Dedifferentiated amniotic fluid mesenchymal stem cell (primary cell): ENCODE measurements around the gene TH.
"Not testable (repeated sequence)": the region's sequence is repeated elsewhere in the genome, so short reads cannot be mapped to it uniquely, and the experiment has no call there.

Source experiments
- DNase-seq: peaks from one replicate; pipeline ENCODE4 v3.0.0-alpha.2; 2016; ENCODE audit errors: extremely low spot score

The TH gene

DNA sequence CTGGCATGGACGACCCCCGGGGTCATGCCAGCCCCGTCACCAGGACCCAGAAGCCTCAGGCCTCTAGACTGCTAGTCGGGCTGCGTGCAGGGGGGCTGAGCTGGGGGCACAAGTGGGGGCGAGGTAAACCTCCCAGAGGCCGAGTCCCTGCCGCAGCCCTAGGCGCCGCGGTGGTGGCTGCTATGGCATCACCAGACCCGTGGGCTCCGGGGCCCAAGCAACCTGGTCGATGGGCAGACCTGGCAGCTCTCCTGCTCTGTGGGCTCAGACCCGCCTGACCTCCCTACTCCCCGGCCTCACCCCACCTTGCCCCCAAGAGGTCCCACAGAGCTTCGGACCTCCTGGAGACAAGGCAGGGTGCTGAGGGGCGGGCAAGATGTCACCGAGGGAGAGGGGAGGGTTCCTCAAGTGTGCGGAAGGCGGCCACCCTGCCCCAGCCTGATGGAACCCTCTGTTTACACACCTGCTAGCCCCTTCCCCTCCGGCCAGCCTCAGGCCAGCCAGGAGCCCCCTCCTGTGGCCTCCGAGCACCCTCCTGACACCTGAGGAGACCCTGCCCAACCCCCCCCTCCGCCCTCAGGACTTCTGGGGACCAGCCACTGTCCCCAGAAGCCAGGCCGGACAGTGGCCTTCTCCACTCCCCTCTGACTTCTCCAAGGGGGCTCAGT is 41.8 kb downstream of the TH start:
- DNase-seq = no peak

DNA sequence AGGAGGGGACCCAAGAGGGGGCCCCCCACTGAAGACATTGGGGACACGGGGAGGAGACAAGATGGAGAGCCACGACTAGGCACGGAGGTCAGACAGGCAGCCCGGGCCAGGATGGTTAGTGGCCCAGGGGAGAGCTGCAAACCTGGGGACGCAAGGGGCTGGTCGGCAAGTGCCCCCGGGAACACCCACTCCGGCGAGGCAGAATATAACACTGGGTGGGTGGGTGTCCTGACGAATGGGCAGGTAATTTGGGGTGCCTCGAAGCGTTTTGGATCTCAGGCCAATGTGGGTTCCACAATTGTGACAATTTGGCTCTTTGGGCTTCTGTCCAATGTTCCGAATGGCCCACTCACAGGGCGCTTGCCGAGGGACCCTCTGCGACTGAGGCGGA is 42.3 kb downstream of the TH start:
- no peak for DNase-seq

DNA sequence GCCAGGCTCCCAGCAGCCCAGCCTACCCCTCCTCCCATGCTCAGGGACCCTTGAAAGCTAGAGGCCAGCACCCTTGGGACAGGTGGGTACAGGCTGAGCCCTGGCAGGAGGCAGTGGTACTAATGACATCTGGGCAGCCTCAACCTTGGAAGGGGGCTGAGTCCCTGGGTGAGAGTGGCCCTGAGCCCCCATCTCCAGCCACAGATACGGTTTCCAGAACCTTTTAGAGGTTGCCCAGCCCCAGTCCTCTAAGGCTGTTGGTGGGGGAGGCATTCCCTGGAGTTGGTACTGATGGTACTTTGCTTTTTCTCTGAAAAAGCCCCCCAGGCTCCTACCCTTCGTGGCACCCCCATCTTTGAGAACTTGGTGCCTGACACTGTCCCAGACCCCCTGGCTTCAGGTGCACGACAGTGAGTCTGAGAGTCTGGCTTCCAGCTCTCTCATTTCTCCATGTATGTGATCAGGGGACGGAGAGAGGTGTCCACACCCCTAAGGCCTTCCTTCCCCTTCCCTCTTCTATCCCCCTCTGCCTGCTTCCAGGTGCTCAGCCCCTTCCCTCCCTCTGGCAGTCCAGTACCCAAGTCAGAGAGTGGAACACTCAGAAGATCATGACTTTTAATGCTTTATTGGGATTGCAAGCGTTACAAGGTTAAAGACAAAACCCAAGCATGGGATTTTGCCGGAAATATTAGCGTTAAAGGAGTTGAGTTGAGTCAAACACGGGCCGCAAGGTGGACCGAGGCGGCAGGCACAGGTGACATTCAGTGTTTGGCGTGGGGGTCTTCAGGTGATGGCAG is 42.9 kb downstream of the TH start:
- no peak for DNase-seq

DNA sequence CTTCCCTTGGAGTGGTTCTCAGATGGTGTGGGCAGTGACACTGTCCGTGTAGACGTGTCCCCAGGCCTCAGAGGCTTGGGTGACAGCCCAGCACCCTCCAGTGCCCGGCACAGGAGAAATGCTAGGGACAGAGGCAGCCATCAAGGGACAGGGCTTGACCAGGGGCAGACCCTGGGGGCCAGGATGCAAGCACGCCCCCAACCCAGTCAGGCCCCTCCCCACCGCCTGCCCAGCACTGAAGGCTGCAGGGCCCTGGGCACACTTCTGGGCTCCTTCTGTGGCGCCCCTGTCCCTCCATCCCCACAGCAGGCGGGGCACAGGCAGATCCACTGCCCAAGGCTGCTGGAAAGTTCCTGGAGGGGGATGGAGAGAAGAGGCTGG is 43.5 kb downstream of the TH start:
- DNase-seq = no peak

DNA sequence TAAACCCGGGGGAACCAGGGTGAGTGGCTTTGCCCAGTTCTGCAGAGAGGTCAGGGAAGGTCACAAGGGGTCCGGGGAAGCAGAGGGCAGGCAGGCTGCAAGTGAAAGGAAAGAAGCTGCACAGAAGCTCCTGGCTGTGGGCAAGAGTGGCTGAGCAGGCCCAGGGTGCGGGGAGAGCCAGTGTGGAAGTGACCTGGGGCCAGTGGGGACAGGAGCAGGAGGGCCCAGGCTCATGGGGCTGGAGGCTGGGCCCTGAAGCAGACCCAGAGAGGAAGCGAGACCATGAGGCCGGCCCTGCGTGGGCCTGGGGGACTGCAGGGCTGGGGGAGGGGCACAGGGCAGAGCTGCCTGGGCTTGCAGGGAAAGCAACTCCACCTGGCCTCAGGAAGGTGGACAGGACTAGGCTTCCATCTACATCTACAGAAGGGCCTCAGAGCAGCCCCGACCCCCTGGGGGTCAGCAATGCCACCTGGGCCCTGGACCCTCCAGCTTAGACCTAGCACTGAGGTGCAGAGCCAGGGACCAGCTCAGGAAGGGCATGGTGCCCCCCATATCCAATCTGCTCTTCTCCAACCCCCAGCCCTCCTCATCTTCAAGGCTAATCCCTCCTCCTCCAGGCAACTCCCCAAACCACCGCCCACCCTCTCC is 44.0 kb downstream of the TH start:
- DNase-seq = no peak

DNA sequence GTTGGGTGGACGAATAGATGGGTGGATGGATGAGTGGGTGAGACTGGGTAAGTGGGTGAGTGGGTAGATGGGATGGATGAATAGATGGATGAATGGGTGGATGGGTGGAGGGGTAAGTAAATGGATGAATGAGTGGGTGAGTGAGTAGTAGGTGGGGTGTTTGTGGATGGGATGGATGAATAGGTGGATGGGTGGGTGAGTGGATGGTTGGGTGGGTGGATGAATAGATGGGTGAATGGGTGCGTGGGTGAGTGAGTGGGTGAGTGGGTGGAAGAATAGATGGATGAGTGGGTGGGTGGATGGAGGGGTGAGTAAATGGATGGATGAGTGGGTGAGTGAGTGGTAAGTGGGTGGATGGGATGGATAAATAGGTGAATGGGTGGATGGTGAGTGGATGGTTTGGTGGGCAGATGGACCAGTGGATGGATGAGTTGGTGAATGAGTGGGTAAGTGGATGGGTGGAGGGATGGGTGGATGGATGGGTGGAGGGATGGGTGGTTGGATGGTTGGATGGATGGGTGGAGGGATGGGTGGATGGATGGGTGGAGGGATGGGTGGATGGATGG is 45.0 kb downstream of the TH start:
- no peak for DNase-seq

DNA sequence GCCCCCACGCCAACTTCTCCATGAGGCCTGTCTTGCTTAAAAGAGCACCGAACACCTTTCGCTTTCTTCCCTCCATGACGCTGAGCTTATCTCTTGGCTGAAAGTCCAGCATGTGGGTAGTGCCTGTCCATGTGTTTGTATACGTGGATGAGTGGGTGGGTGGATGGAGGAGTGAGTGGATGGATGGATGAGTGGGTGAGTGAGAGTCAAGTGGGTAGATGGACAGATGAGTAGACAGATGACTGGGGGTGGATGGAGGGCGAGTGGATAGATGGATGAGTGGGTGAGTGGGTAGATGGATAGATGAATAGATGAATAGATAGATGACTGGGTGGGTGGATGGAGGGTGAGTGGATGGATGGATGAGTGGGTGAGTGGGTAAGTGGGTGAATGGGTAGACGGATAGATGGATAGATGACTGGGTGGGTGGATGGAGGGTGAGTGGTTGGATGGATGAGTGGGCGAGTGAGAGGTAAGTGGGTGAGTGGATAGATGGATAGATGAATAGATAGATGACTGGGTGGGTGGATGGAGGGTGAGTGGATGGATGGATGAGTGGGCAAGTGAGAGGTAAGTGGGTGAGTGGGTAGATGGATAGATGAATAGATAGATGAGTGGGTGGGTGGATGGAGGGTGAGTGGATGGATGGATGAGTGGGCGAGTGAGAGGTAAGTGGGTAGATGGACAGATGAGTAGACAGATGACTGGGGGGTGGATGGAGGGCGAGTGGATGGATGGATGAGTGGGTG is 46.7 kb downstream of the TH start:
- DNase-seq = not testable (repeated sequence)

DNA sequence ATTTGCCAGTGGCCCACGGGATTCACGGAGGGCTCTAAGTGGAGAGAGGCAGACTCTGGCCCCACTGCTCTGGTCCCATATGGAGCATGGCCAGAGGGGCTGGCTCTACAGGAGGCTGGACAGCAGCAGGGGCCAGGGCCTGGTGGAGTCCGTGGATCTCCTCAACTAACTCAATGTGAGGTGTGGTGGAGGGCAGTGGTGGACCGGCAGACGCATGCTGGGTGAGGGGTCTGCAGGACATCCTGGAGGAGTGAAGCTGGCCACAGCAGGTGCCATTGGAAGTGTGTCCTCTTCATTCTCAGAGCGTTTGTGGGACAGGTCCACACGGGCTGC is 48.0 kb downstream of the TH start:
- no peak for DNase-seq

DNA sequence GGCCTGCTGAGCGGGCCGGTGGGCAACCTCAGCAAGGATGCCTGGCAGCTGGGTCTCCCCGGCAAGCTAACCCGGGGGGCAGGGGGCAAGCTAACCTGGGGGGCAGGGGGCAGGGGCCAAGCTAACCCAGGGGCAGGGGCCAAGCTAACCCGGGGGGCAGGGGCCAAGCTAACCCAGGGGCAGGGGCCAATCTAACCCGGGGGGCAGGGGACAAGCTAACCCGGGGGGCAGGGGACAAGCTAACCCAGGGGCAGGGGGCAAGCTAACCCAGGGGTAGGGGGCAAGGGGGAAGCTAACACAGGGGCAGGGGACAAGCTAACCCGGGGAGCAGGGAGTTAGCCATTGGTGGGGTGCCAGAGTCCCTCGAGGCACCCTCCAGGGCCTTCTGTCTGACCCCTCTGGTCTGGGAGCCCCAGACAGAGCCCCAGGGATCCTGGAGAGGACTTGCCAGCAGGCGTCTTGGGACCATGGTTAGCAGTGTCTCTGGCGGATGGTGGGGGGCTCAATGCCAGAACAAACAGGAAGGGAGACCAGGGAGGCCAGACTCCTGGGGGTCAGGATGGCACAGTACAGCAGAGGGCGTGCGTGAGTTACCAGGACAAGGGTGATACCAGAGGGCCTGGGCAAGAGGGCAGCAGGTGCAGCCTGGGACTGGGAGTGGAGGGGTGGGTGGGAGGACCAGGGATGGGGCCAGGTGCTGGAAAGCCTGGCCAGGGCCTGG is 48.5 kb downstream of the TH start:
- no peak for DNase-seq

DNA sequence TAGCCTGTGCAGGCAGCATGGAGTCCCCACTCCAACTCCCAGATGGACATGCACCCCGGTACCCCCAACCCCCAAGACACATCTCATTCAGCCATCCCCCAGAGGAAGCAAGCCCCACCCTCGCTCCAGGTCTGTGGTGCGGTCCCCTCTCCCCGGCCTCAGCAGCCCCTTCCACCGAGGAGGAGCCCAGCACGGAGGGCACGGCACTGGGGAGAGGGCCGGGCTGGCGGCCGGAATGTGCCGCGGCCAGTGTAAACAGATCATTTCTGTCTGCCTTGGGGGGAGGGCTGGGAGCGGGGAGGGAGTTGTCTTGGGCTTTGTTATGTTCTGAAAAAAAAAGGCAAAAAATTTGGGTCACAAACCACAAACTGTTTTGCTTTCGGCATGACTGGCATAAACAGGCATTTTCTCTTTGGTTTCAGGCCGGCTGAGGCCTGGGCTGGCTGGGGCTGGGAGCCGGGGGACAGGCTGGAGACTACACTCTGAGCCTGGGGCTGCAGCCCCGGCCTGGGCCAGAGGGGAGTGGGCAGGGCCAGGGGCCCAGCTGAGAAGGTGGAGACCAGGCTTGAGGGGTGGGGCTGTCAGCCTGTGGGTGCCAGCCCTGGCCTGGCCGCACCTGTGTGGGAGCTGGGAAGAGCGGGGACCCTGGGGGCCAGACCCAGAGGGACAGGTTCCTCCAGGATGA is 49.3 kb downstream of the TH start:
- DNase-seq = peak; percentile 93

DNA sequence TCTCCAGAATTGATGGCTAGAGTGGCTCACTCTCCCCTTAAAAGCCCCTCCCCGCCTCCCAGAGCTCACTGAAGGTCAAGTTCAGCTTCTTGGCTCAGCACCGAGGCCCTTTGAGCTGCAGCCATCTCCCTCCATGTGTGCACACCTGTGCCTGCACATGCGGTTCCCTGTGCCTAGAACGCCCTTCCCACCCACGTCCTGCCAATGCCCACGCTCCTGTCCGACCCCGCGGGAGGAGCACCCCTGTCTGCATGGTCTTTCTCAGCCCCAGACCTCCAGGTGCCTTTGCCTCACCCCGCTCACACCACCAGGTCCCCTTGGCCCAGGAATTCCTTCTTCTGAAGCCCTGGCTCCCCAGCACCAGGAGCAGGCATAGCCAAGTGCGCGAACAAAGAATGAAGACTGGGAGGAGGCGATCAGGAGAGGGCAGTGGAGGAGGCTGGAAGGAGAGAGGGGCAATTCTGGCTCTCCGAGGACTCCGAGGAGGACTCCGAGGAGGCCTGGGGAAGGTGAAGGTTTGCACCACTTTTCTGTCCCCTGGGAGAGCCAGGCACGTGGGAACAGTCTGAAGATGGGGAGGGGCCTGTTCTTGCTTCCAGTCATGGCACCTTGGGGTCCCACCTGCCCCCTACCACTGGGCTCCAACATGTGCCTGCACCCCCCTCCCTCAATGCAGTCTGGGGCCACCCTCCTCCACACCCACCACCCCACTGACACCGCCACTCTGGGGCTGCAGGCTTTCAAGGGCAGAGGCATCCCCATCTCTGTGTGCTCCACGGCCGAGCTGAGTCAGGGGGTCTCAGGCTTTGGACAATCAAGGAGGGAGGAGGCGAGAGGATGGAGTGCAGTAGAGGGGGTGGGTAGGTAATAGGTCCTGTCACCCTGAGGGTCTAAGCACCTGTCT is 50.1 kb downstream of the TH start:
- no peak for DNase-seq

DNA sequence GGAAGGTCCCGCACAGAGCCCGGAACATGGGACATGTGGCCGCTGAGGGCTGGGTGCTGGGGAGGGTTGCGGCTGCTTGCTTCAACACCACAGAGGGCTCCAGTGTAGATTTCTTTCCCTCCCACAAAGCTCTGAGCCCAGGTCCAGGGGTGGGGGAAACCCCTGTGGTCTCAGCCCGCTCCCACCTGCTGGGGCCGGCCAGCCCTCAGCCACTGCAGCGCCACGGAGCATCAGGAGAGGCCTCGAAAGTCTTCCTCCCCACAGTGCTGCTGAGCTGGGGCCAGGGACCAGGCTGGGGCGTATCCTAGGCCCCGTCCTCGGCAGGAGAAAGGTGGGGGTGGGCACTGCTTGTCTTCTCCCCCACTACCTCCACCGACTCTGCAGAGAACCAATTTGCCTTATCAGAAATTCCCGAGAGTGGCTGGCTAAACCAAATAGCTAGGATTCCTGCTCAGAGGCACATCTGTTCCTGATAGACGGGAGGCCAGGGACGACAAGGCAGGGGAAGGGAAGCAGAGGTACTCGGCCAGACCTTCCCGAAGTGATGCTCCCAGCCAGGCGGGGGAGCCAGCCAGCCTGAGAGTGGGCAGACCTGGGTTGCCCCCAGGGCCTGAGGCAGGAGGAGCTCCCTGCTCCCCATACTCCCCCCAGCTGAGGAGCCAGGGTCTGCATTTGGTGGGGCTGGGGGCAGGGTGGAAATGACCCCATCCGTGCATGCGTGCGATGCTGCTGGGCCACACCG is 51.1 kb downstream of the TH start:
- peak; percentile 24 for DNase-seq

DNA sequence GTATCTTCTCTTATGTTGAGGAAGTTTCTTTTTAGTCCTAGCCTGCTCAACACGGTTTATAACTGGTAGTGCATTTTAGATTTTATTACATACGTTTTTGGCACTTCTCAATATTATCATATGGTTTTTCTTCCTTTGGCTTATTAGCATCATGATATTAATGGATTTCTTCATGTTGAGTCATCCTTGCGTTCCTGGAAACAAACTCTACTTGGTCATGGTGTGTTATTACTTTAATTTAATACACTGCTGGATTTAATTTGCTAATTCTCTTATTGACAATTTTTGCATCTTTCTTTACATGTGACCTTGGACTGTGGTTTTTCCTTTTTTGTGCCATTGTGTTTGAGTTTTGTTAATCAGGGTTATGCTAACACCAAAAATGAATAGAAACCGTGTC is 52.9 kb downstream of the TH start:
- DNase-seq = peak; percentile 33

DNA sequence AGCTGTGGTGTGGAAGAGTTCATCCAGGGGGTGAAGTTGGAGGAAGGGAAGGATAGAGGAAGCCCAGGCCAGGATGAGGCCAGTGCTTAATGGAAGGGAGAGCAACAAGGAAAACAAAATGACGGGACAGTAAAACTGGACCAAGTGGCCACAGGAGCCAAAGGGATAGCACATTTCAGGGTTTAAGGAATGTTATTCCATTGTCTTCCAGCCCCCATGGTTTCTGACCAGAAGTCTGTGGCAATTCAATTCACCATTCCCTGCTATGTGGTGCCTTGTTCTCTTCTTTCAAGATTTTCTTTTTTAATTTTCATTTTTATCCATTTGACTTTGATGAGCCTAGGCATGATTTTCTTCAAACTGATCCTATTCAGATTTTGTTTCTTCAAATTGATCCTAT is 54.9 kb downstream of the TH start:
- DNase-seq = no peak

DNA sequence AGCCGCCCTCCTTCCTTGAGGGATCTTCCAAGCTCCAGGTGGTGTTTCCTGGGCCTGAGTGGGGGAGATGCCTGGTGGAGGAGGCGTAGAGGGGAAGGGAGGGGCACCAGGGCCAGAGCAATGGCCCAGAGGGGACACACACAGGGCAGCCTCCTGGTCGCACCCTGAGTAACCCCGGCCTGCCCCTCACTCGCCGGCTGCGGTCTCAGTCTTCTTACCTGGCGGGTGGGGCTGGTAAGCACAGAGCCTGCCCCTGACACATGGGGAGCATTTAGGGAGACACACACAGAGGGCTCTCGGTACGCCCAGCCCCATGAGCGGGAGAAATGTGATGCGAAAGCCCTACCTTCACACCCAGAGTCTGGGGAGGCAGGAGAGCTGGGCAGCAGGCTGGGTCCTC is 56.3 kb downstream of the TH start:
- DNase-seq = no peak

DNA sequence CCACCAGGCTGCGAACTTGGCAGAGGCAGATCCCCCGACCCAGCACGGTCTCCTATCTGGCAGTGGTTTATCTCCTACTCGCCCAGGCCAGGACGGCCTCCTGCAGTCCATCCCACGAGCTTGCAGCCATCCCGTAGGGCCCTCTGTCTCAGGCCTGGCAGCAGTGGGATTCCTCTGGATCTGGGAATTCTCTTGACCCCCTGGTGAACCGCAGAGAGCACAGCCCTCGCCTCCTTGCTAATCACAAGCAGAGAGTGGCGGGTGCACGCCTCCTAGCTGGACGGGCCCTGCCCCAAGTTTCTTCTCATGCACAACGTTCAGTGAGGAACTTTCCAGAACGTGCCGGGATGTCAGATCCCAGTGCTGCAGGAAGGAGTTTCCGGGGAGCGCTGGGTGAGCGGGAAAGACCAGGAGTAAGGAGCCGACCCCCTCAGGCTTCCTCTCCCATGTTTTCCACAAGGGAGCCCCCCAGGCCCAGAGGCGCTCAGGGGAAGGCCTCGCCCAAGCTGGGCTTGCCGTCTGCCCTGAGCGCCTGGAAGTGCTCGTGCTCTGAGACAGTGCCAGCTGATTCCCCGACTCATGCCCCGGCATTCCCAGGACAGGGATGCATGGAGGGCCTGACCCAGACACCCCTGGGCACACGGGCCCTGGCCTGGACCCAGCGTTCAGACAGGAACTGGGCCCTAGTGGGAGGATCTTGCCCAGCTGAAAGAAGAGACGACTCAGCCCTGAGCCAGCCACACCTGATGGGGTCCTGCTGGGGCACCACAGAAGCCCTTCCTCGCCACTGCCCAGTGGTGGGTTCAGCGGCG is 57.0 kb downstream of the TH start:
- no peak for DNase-seq
